ENCODE measurements around the gene HMG20B.
"Not testable (repeated sequence)": the region's sequence is repeated elsewhere in the genome, so short reads cannot be mapped to it uniquely, and the experiment has no call there.

The HMG20B gene

DNA sequence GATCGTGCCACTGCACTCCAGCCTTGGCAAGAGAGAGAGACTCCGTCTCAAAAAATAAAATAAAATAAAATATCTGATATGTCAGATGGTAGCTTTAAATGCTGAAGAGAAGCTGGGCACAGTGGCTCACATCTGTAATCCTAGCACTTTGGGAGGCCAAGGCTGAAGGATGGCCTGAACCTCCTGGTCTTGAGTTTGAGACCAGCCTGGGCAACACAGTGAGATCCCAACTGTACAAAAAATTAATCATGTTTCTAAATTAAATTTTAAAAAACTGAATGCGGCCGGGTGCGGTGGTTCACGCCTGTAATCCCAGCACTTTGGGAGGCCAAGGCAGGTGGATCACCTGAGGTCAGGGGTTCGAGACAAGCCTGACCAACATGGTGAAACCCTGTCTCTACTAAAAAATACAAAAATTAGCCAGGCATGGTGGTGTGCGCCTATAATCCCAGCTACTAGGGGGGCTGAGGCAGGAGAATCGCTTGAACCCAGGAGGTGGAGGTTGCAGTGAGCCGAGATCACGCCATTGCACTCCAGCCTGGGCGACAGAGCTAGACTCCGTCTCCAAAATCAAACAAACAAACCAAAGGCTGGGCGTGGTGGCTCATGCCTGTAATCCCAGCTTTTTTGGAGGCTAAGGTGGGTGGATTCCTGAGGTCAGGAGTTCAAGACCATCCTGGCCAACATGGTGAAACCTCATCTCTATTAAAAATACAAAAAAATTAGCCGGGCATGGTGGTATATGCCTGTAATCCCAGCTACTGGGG is 11.5 kb downstream of the HMG20B start:
- not testable (repeated sequence) for DNase-seq (ENCODE audit: low spot score)

DNA sequence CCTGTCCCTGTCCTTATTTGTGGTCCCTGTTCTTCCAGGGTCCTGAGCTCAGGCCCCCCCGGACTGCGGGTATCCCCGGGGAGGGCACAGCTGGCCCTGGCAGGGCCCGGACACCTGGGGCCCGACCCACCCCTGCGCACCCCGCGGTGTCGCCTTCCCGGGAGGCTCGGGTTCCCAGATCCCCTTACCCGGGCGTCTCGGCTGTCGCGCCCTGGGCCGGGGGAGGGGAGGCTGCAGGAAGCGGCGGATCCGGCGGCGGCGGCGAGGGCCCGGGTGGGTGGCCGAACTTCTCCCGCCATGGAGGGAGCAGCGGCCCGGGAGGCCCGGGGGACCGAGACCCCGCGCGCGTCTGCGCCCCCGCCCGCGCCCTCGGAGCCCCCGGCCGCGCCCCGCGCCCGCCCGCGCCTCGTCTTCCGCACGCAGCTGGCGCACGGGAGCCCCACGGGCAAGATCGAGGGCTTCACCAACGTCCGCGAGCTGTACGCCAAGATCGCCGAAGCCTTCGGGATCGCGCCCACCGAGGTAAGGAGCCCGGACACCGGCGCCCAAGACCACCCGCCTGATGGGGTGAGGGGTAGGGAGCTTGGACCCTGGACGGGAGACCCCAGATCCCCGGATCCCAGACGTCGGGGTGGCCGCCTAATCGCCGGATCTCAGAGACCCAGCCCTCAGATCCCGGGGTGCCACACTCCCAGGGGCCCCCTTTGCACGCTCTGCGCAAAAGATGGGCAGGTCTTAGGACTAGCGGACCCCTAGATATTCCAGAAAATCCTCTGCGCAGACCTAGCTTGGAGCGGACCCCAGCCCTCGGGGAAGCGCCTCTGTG is 12.8 kb downstream of the HMG20B start, which contains the start of gene GIPC3:
Gene GIPC3, plus strand, starts transcription at position 178 of the 826 bp plus-strand sequence. Its CDS starts 120 bp downstream, at position 298.
- no peak for DNase-seq (ENCODE audit: low spot score)

DNA sequence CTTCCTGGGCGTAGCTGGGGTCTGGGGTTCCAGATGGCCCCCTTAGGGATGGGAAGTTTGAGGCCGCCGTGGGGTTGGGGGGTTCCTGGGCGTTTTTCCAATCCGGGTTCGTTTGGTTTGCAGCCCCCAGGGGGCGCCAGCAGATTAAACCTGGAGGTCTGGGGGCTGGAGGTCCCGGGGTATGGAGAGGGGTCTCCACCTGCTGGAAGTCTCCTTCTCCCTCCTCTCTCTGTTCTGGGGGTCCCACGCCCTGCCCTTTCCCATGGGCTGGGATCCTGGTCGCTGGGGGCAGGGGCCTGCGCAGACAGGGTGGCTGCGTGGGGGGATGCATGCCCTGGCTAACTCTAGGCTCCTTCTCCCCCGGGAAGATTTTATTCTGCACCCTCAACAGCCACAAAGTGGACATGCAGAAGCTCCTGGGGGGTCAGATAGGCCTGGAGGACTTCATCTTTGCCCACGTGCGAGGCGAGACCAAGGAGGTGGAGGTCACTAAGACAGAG is 13.4 kb downstream of the HMG20B start:
- peak; percentile 34 for DNase-seq (ENCODE audit: low spot score)

DNA sequence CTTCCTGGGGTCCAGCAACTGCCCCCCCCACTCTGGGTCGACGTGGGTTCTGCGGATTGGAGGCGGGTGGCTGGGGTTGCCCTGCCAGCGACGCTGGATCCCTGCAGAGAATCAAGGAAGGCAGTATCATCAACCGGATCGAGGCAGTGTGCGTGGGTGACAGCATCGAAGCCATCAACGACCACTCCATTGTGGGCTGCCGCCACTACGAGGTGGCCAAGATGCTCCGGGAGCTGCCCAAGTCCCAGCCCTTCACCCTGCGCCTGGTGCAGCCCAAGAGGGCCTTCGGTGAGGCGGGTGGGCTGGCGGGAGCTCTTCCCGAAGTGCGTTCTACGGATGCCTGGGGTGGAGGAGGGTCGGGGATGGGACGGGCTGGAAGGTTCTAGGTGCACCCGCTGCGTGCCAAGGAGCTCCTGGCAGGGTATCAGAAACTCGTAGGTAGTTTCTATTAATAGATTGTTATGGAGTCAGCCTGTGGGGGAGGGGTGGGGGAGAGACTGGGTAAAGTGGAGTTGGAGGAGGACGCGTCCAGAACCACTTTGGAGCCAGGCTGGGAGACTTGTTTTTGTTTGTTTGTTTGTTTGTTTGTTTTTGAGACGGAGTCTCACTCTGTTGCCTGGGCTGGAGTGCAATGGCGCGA is 14.1 kb downstream of the HMG20B start:
- no peak for DNase-seq (ENCODE audit: low spot score)

DNA sequence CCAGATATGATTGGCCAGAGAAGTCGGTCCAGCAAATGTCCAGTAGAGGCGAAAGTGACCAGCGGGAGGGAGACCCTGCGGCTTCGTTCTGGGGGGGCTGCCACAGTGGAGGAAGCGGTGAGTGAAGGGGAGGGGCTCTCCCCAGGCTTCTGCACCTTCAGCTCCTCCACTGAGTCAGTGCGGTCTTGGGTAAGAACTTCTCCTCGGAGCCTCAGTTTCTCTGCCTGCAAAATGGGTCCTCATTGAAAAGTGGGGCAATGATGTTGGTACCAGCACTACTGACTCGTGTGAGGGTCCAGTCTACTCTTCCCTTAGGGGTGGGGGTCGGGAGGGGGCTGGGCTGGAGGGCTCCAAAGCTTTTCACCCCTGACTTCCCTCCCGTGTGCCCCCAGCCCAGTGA is 16.7 kb downstream of the HMG20B start:
- no peak for DNase-seq (ENCODE audit: low spot score)

DNA sequence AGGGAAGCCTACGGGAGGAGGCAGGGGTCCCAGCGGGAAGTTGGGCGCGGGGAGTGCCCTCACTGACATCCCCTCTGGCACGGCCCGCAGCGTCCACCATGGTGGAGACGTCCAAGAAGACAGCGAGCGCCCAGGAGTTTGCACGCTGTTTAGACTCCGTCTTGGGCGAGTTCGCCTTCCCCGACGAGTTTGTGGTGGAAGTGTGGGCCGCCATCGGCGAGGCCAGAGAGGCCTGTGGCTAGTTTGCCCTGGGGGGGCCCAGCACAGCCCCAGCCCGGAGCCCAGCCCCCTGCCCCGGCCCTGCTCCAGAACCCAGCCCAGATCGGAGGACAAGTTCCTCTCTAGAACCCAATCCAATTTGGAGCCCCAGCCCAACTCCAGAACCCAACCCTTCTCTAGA is 17.2 kb downstream of the HMG20B start:
- DNase-seq (ENCODE audit: low spot score) = no peak

DNA sequence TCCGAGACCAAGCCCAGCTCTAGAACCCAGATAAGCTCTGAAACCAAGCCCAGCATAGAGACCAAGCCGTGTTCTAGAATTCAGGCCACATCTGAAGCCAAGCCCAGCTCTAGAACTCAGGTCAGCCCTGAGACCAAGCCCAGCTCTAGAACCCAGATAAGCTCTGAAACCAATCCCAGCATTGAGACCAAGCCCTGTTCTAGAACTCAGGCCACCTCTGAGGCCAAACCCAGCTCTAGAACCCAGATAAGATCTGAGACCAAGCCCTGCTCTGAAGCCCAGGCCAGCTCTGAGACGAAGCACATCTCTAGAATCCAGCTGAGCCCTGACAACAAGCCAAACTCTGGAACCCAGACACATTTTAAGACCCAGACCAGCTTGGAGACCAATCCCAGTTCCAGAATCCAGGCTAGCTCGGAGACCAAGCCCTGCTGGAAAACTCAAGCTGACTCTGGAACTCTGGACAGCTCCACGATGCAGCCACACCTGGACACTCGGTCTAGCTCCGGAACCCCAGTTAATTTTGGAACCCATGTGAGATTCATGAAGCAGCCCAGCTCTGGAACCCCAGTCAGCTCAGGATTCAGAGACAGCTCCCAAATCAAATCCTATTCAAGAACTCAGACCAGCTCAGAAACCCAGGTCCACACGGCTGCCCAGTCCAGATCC is 18.4 kb downstream of the HMG20B start:
- DNase-seq (ENCODE audit: low spot score) = no peak

DNA sequence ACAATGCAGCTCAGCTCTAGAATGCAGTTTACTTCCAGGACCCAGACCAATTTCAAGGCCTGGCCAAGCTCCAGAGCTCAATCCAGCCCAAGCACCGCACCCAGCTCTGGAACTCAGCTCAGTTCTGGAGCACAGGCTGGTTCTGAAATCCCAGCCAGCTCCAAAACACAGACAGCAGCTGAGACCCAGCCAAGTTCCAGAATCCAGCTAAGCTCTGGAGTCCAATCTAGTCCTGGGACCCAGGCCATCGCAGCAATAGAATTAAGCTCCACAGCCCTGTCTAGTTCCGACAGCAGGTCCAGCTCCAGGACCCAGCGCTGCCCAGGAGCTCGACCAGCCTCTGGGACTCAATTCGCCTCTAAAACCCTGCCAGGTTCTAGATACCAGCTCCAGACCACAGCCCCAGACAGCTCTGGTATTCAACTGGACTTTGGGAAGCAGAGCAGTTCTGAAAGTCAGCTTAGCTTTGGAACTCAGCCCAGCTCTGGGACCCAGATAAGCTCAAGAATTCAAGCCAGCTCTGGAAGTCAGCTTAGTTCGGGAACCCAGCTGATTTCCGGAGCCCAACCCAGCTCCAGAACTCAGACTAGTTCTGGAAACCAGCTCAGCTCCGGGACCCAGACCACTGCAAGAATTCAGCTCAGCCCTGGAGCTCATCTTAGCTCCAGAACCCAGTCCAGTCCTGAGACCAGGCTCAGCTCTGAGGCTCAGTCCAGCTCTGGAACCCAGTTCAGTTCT is 19.3 kb downstream of the HMG20B start:
- DNase-seq (ENCODE audit: low spot score) = no peak

DNA sequence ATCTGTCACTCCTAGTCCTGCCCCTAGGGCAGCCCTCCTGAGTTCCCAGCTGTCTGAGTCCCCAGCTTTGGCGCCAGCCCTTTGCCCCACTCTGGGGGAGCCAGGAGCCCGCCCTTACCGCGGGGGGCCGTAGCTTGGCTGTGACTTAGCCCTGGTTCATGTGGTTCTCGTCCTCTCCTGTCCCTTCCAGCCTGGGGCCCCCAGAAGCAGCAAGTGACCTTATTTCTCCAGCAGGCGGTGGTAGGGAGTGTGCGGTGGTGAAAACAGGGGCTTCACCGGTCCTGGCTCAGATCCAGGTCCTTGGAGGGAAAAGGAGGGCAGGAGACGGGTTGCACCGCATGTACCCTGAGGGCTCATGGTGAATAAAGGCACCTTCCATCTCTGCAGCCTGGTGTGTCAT is 20.4 kb downstream of the HMG20B start:
- DNase-seq (ENCODE audit: low spot score) = no peak

DNA sequence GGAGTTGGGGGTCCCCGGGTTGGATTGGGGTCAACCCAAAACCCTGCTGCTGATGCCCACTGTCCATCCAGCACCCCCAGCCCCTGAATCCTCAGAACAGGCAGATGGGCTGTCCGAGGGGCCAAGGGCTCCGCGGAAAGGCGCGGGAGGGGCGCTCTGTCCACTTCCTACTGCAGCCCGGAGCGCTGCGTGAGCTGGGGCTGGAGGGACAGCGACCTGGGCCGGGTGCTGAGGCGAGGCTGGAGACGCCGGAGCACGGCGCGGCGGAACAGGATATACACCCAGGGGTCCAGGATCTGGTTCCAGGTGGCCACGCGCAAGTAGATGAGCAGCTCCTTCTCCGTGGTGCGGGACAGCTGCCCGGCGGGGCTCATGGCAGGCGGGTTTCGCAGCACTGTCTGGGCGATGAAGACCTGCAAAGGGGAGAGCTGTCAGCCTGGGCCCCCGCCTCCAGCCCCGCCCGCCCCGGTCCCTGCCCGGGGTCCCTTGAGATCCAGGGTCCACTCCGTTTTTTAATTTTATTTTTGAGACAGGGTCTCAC is 22.8 kb downstream of the HMG20B start:
- no peak for DNase-seq (ENCODE audit: low spot score)

DNA sequence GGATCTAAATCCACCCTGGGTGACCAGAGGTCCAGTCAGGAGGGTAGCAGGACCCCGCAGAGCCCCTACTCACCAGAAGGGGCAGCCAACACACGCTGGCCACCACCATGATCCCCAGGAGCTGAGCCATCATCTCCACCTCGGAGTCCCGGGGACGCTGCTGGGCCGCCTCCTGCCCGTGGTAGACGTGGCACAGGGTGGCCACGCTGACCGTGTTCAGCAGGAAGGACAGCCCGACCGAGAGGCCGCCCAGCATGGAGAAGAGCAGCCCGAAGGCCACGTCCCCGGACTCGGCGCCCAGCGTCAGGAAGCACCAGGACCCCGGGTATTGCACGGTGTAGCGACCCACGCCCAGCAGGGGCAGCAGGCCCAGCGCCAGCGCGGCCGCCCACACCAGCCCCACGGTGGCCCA is 27.0 kb downstream of the HMG20B start:
- no peak for DNase-seq (ENCODE audit: low spot score)

DNA sequence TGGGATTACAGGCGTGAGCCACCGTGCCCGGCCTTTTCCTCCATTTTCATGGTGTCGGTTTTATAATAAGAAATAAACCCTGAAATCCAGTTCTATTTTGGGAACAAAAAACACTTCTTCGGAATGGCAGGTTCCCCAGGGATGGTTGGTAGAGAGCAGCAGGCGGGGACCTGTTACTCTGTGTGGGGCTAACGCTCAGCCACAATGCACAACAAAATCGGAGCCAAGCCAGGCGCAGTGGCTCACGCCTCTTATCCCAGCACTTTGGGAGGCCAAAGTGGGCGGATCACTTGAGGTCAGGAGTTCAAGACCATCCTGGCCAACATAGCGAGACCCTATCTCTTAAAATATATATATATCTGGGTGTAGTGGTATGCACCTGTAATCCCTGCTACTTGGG is 28.3 kb downstream of the HMG20B start:
- no peak for DNase-seq (ENCODE audit: low spot score)

DNA sequence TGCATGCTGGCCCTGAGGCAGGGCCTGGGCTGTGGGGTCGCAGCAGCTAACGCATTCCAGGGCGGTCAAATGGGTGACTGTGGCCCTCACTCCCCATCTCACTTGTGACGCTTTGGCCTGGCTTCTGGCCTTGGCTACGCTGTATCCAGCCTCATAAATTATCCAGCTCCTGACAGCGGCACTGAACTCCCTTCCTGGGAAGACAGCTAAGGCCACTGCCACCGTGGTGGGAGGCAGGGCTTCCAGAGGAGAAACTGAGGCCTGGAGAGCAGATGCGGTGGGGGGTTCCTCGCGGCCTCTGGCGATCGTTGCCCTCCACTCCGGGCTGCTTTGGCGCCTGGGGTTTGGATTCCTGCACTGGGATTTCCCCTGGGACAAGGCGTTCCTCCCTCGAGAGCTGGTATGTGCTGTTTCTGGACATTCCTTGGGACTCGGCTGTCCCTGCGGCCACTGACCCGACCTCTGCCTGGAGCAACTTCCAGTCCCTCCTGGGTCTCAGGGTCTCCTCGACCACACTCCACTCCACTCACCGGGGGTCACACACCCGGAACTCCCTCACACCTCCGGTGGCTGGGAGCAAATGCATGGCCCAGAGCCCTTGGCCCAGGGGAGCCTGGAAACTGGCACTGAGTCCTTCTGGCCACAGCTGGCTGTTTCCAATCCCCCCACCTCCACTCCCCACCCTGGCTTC is 30.5 kb downstream of the HMG20B start:
- DNase-seq (ENCODE audit: low spot score) = no peak

DNA sequence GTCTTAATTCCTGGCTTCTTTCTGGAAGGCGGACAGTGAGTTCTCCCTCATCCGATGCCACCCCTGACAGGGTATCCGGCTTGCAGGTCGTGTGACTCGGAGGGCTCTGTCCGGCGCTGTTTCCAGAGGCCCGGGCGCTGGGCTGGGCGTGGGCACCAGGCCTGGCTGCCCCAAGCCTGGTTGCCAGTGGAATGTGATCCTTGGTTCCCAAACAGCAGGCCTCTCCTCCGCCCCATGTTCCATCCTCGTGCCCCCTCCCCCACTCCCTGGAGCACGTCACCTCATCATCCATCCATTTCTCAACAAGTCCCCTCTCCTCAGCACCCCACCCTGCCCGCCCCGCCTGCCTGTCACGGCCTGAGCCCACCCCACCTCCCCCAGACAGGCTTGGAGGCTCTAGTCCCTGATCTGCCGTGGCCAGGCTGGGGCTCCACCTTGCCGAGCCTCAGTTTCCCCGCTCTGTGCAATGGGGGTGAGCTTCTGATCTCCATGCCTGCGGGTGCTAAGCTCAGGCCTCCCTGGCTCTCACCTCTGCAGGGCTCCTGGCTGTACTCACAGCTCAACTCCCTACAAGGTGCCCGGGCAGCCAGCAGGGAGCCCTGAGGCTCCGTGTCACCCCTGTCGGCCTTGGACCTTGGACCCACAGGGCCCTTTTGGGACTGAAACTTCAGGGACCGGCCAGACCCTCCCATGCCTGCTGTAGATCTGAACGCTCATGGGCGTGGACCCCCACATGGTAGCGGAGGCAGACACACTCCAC is 31.7 kb downstream of the HMG20B start:
- DNase-seq (ENCODE audit: low spot score) = no peak

DNA sequence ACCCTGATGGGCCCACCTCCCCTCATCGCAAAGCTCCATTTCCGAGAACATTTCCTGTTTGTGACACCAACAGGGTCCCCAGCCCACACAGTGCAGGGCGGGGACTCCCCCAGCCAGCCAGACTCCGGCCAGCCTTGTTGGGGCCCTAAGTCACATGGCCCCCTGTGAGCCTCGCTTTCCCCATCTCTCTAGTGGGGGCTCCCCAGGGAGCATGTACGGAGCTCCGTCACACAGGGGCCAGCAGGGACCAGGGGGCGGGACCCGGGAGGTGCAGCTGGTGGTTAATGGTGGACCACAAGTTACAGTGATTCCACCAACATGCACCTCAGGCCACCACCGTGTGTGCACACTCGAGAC is 32.2 kb downstream of the HMG20B start:
- peak; percentile 26 for DNase-seq (ENCODE audit: low spot score)

DNA sequence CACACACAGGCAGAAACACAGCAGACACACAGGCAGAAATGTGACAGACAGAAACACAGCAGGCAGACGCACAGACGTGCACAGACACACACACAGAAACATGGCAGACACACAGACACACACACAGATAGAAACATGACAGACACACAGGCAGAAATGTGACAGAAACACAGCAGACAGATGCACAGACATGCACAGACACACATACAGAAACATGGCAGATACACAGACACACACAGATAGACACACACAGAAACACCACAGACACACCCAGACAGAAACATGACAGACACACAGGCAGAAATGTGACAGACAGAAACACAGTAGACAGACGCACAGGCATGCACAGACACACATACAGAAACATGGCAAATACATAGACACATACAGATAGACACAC is 32.6 kb downstream of the HMG20B start:
- DNase-seq (ENCODE audit: low spot score) = no peak

DNA sequence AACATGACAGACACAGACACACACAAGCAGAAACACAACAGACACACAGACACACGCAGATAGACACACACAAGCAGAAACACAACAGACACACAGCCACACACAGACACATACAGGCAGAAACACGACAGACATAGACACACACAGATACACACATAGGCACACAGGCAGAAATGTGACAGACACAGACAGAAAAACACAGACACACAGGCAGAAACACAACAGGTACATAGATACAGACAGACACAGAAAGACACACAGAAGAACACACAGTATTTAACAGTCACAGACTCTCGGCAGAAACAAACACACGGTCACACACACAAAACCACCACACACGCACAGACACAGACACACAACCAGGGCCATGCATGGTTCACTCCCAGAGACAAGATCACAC is 33.0 kb downstream of the HMG20B start:
- no peak for DNase-seq (ENCODE audit: low spot score)

DNA sequence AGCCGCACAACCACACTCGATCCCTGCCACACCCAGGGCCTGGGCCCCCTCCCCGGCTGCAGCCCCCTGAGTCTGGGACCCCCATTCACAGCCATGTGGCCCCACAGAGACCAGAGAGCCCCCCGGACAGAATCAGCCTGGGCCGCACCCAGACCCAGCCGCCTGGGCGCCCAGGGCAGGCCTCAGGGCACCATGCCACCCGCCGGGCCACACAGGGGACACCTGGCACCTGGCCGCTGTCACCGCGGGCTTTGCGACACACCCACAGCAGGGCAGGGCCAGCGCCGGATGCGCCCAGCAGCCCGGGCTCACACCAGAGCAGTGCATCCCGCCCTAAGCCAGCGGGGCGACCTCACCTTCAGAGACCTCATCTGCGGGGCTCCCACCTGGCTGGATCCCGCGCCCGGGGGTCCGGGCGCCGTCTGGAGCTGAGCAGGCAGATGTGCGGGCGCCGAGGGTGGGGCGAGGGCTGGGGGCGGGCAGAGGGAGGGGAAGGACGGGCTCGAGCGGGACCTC is 33.5 kb downstream of the HMG20B start:
- peak; percentile 25 for DNase-seq (ENCODE audit: low spot score)

DNA sequence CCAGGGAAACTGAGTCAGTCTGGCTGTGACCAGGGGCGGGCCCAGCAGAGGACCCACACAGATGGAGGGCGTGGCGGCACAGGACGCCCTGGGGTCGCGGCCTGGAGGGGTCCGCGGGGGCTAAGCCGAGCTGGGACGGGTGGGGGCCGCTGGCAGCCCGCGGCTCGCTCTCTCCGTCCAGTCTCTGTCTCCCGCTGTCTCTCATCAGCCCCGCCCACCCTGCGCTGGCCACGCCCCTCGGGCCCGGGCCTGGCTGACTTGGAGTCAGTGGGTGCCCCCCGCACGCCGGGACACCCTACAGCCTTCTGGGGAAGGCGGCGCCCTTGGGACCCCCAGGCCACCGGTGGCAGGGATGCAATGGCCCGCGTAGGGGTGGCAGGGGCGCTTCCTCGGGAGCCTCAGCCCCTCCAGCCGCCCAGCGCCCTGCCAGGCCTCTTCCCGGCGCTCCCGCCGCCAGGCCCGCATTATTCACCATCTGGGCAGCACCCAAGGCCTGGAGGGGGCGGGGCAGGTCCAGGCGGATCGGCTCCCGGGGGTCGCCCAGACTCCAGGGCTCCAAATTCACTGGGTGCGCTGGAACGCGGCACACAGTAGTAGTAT is 34.0 kb downstream of the HMG20B start, which contains the start of gene TBXA2R:
Gene TBXA2R, minus strand, starts transcription at position 186 of the 600 bp plus-strand sequence. CDS start 6,241 bp downstream, outside the sequence.
- DNase-seq (ENCODE audit: low spot score) = peak; percentile 32

Data from CD4-positive, alpha-beta T cell treated with Interleukin-2 at 100 ng/mL for 4 hours (primary cell).